HEK293 (cell line): ENCODE results near the gene SUV39H2.

Experiments
- CTCF ChIA-PET: fragments of 350-600 bp; formaldehyde crosslinking; extraction: SDS; loops from one replicate; lab custom pipeline; 2021; ENCODE audit warnings: antibody characterized with exemption; lab: Yijun Ruan, JAX
- POLR2A ChIA-PET: fragments of 300-600 bp; formaldehyde crosslinking; extraction: SDS; loops from one replicate; lab custom pipeline; 2020; ENCODE audit warnings: antibody characterized with exemption, inconsistent platforms; lab: Yijun Ruan, JAX
- H3K27ac ChIP-seq: fragments of 200-500 bp; sonication (Bioruptor generic); 2 replicates; pipeline ENCODE4 v1.5.1; 2014; ENCODE audit warnings: low read depth, low read length, control low read depth, inconsistent platforms; ENCODE audit errors: extremely low read depth
- H3K36me3 ChIP-seq, 2 experiments: fragments of 200-500 bp in 1 of 2; sonication (Bioruptor generic) in 1 of 2; 1 replicate in 1 of 2; 2 replicates in 1 of 2; pipeline ENCODE4 v1.5.1; 2014 to 2017; ENCODE audit warnings: inconsistent platforms in 2 of 2, low read length in 2 of 2; ENCODE audit not compliant: control insufficient read depth in 2 of 2, insufficient read depth in 1 of 2
- H3K4me1 ChIP-seq: fragments of 200-500 bp; sonication (Bioruptor generic); 2 replicates; pipeline ENCODE4 v1.5.1; 2014; ENCODE audit warnings: mild to moderate bottlenecking, low read length, inconsistent platforms; ENCODE audit not compliant: control insufficient read depth, insufficient read depth
- H3K4me3 ChIP-seq: 2 replicates; pipeline ENCODE4 v1.5.1; 2011; ENCODE audit warnings: low read depth, mild to moderate bottlenecking, control low read depth, low read length, moderate library complexity
- H3K9me3 ChIP-seq: fragments of 200-500 bp; sonication (Bioruptor generic); 2 replicates; pipeline ENCODE4 v1.5.1; 2014; ENCODE audit warnings: low read depth, low read length, inconsistent platforms; ENCODE audit not compliant: control insufficient read depth, insufficient read depth
- BCL6B ChIP-seq: fragments of 450-650 bp; formaldehyde crosslinking; IDR thresholded peaks from 2 replicates; pipeline ENCODE4 v1.5.1; 2017; ENCODE audit warnings: missing biosample characterization, missing genetic modification characterization
- HOXD13 ChIP-seq: sonication (generic); formaldehyde crosslinking; IDR thresholded peaks from 2 replicates; pipeline ENCODE4 v1.8.0; 2022; ENCODE audit warnings: missing genetic modification reagents, borderline replicate concordance
- KLF1 ChIP-seq: fragments of 450-650 bp; formaldehyde crosslinking; IDR thresholded peaks from 2 replicates; pipeline ENCODE4 v1.5.1; 2016; ENCODE audit warnings: missing biosample characterization, missing genetic modification characterization
- KLF8 ChIP-seq: fragments of 450-650 bp; formaldehyde crosslinking; IDR thresholded peaks from 2 replicates; pipeline ENCODE4 v1.5.1; 2016; ENCODE audit warnings: missing biosample characterization, missing genetic modification characterization
- OVOL3 ChIP-seq: fragments of 450-650 bp; formaldehyde crosslinking; IDR thresholded peaks from 2 replicates; pipeline ENCODE4 v1.5.1; 2016; ENCODE audit warnings: missing biosample characterization, missing genetic modification characterization
- PRDM6 ChIP-seq: fragments of 450-650 bp; formaldehyde crosslinking; IDR thresholded peaks from 2 replicates; pipeline ENCODE4 v1.5.1; 2017; ENCODE audit warnings: missing biosample characterization, missing genetic modification characterization
- SCRT2 ChIP-seq: fragments of 450-650 bp; formaldehyde crosslinking; IDR thresholded peaks from 2 replicates; pipeline ENCODE4 v1.5.1; 2016; ENCODE audit warnings: missing biosample characterization, missing genetic modification characterization
- SETDB1 ChIP-seq: IDR thresholded peaks from one replicate; pipeline ENCODE4 v1.6.1; 2017; ENCODE audit warnings: mild to moderate bottlenecking, low read length, moderate library complexity, mixed read lengths; ENCODE audit not compliant: insufficient read length
- TCF7L2 ChIP-seq: IDR thresholded peaks from 2 replicates; pipeline ENCODE4 v1.6.1; 2011; ENCODE audit warnings: low read depth, mild to moderate bottlenecking, inconsistent platforms, low read length, moderate library complexity, borderline replicate concordance
- ZBTB7A ChIP-seq: fragments of 450-650 bp; formaldehyde crosslinking; IDR thresholded peaks from 2 replicates; pipeline ENCODE4 v1.5.1; 2016; ENCODE audit warnings: low read depth, missing biosample characterization, missing genetic modification characterization
- ZFP3 ChIP-seq: fragments of 450-650 bp; formaldehyde crosslinking; IDR thresholded peaks from 2 replicates; pipeline ENCODE4 v1.5.1; 2016; ENCODE audit warnings: low read depth, missing biosample characterization, missing genetic modification characterization
- ZFP37 ChIP-seq: fragments of 450-650 bp; formaldehyde crosslinking; IDR thresholded peaks from 2 replicates; pipeline ENCODE4 v1.5.1; 2016; ENCODE audit warnings: missing biosample characterization, missing genetic modification characterization
- ZNF132 ChIP-seq: fragments of 450-650 bp; formaldehyde crosslinking; IDR thresholded peaks from 2 replicates; pipeline ENCODE4 v1.5.1; 2017; ENCODE audit warnings: missing biosample characterization, missing genetic modification characterization, borderline replicate concordance
- ZNF175 ChIP-seq: fragments of 450-650 bp; formaldehyde crosslinking; IDR thresholded peaks from 2 replicates; pipeline ENCODE4 v1.5.1; 2016; ENCODE audit warnings: missing biosample characterization, missing genetic modification characterization
- ZNF184 ChIP-seq: fragments of 450-650 bp; IDR thresholded peaks from 2 replicates; pipeline ENCODE4 v1.5.1; 2018; ENCODE audit warnings: missing biosample characterization, mild to moderate bottlenecking, missing genetic modification characterization
- ZNF221 ChIP-seq: fragments of 450-650 bp; formaldehyde crosslinking; IDR thresholded peaks from 2 replicates; pipeline ENCODE4 v1.5.1; 2017; ENCODE audit warnings: missing biosample characterization, missing genetic modification characterization, borderline replicate concordance
- ZNF416 ChIP-seq: fragments of 450-650 bp; formaldehyde crosslinking; IDR thresholded peaks from 2 replicates; pipeline ENCODE4 v1.5.1; 2016; ENCODE audit warnings: missing biosample characterization, missing genetic modification characterization
- ZNF510 ChIP-seq: fragments of 450-650 bp; formaldehyde crosslinking; IDR thresholded peaks from 2 replicates; pipeline ENCODE4 v1.5.1; 2018; ENCODE audit warnings: mild to moderate bottlenecking, missing genetic modification characterization, missing biosample characterization; ENCODE audit not compliant: insufficient replicate concordance
- ZNF560 ChIP-seq: fragments of 450-650 bp; formaldehyde crosslinking; IDR thresholded peaks from 2 replicates; pipeline ENCODE4 v1.5.1; 2017; ENCODE audit warnings: missing biosample characterization, missing genetic modification characterization, borderline replicate concordance
- ZNF830 ChIP-seq: fragments of 450-650 bp; IDR thresholded peaks from 2 replicates; pipeline ENCODE4 v1.5.0; 2018; ENCODE audit warnings: missing biosample characterization, missing genetic modification characterization, low read depth, mild to moderate bottlenecking, moderate library complexity
- ZNF837 ChIP-seq: fragments of 450-650 bp; formaldehyde crosslinking; IDR thresholded peaks from 2 replicates; pipeline ENCODE4 v1.5.1; 2016; ENCODE audit warnings: missing biosample characterization, missing genetic modification characterization
- TF ChIP-seq, protein P1 (sequence below): fragments of 450-650 bp; formaldehyde crosslinking; IDR thresholded peaks from 2 replicates; pipeline ENCODE4 v1.5.1; 2016; ENCODE audit warnings: missing biosample characterization, missing genetic modification characterization, low read depth
- TF ChIP-seq, protein P2 (sequence below): fragments of 450-650 bp; formaldehyde crosslinking; IDR thresholded peaks from 2 replicates; pipeline ENCODE4 v1.5.1; 2016; ENCODE audit warnings: missing biosample characterization, missing genetic modification characterization, borderline replicate concordance

The SUV39H2 gene

GRCh38 chr10:14917827-14918226 lies 39.2 kb downstream of the SUV39H2 start:
- Histone ChIP-seq H3K4me1 (no peaks in the 10 kb centered on the region), H3K36me3 (peaks cover 34 to 87% of the 10 kb centered on the region in 2 experiments)
- TF ChIP-seq ZFP3 (tag by site-specific recombination) (no peak), PRDM6 (no peak), OVOL3 (tag by site-specific recombination) (no peak), ZNF184 (tag by site-specific recombination) (peak; percentile 100), BCL6B (tag by site-specific recombination) (no peak), KLF8 (tag by site-specific recombination) (no peak), ZNF510 (no peak), ZNF175 (tag by site-specific recombination) (no peak), ZNF221 (tag by site-specific recombination) (no peak), ZNF132 (tag by site-specific recombination) (no peak), TCF7L2 (no peak), HOXD13 (CRISPR knock-in tag) (no peak), SCRT2 (tag by site-specific recombination) (0 out of 2 replicates have a peak, but pooled peaks have one; percentile 36), ZNF830 (tag by site-specific recombination) (no peak), ZNF560 (tag by site-specific recombination) (no peak), SETDB1 (peak; percentile 51), ZNF837 (tag by site-specific recombination) (no peak), ZBTB7A (tag by site-specific recombination) (no peak), ZFP37 (tag by site-specific recombination) (no peak), KLF1 (no peak), ZNF416 (tag by site-specific recombination) (no peak)
- TF ChIP-seq, protein P1, sequence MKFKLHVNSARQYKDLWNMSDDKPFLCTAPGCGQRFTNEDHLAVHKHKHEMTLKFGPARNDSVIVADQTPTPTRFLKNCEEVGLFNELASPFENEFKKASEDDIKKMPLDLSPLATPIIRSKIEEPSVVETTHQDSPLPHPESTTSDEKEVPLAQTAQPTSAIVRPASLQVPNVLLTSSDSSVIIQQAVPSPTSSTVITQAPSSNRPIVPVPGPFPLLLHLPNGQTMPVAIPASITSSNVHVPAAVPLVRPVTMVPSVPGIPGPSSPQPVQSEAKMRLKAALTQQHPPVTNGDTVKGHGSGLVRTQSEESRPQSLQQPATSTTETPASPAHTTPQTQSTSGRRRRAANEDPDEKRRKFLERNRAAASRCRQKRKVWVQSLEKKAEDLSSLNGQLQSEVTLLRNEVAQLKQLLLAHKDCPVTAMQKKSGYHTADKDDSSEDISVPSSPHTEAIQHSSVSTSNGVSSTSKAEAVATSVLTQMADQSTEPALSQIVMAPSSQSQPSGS (tag by site-specific recombination), result no peak
- TF ChIP-seq, protein P2, sequence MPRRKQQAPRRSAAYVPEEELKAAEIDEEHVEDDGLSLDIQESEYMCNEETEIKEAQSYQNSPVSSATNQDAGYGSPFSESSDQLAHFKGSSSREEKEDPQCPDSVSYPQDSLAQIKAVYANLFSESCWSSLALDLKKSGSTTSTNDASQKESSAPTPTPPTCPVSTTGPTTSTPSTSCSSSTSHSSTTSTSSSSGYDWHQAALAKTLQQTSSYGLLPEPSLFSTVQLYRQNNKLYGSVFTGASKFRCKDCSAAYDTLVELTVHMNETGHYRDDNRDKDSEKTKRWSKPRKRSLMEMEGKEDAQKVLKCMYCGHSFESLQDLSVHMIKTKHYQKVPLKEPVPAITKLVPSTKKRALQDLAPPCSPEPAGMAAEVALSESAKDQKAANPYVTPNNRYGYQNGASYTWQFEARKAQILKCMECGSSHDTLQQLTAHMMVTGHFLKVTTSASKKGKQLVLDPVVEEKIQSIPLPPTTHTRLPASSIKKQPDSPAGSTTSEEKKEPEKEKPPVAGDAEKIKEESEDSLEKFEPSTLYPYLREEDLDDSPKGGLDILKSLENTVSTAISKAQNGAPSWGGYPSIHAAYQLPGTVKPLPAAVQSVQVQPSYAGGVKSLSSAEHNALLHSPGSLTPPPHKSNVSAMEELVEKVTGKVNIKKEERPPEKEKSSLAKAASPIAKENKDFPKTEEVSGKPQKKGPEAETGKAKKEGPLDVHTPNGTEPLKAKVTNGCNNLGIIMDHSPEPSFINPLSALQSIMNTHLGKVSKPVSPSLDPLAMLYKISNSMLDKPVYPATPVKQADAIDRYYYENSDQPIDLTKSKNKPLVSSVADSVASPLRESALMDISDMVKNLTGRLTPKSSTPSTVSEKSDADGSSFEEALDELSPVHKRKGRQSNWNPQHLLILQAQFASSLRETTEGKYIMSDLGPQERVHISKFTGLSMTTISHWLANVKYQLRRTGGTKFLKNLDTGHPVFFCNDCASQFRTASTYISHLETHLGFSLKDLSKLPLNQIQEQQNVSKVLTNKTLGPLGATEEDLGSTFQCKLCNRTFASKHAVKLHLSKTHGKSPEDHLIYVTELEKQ (tag by site-specific recombination), result no peak
- TF ChIP-seq, all 188 proteins: peak for 3
- Histone ChIP-seq H3K9me3 (no peaks in the 10 kb centered on the region), H3K27ac (no peak overlapping the region), H3K4me3 (no peak overlapping the region)
- ChIA-PET CTCF (interaction anchor here (0.6 kb wide), 1 partner anchor 592 kb away, joined by 3 read pairs; no protein-coding TSS in a partner anchor), POLR2A (no interaction called here)
